Erythroblast (primary cell): ENCODE measurements around the gene SLC2A13.

Source experiments
- DNase-seq, 2 experiments: peaks; one replicate each; lab custom pipeline; 2025; lab: John Stamatoyannopoulos, UW
- GATA1 ChIP-seq: IDR thresholded peaks from 2 replicates; pipeline ENCODE4 v1.6.1; 2011; ENCODE audit warnings: low read depth, mild to moderate bottlenecking, control low read depth, low read length, moderate library complexity
- POLR2A ChIP-seq: IDR thresholded peaks from 2 replicates; pipeline ENCODE4 v1.6.1; 2011; ENCODE audit warnings: mild to moderate bottlenecking, low read length

Gene SLC2A13

GRCh38 chr12:39892146-39892545, 213.7 kb downstream of the SLC2A13 start:
- TF ChIP-seq GATA1 (no peak), POLR2A (no peak)

GRCh38 chr12:39887856-39888255, 218.0 kb downstream of the SLC2A13 start:
- no peak for DNase-seq
- TF ChIP-seq GATA1 = no peak
- no peak for TF ChIP-seq POLR2A

More at GRCh38 chr12:39892146-39892545, 213.7 kb downstream of the SLC2A13 start:
- DNase-seq = no peak

- TF ChIP-seq GATA1 = no peak
- no peak for TF ChIP-seq POLR2A
- DNase-seq = no peak
These were observed 219.8 kb downstream of the SLC2A13 start for GRCh38 chr12:39886106-39886505.

DNA sequence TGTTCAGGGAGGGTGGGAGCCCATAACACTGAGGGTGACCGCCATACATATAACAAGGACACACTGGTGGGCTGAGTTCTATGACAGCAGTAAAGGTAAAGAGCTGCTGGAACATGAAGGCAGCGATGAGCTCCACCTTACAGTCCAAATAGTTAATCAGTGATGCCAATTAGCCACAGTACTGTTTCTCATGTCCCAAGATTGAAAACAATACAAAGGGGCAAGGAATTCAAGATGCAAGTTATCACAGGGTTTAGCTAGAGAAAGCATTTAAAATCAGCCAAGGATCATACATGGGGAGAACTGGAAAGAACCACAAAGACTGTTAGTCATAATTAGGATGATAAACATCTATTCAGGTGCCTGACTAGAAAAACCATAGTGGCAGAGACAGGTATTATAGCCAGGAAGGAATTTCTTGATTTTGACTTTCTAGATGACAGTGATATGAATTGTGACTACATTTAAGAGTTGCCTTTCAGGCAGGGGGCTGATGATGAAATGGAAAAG, 221.2 kb downstream of the SLC2A13 start:
- DNase-seq = no peak
- TF ChIP-seq POLR2A (no peak), GATA1 (no peak)

GRCh38 chr12:39883411-39883810, 222.5 kb downstream of the SLC2A13 start:
- no peak for TF ChIP-seq GATA1
- TF ChIP-seq POLR2A = no peak
- DNase-seq = no peak

GRCh38 chr12:39878753-39879152, 227.1 kb downstream of the SLC2A13 start:
- TF ChIP-seq POLR2A = no peak
- TF ChIP-seq GATA1 = no peak
- DNase-seq = no peak

- TF ChIP-seq GATA1 = no peak
- TF ChIP-seq POLR2A = no peak
- no peak for DNase-seq
These were observed 230.2 kb downstream of the SLC2A13 start for GRCh38 chr12:39875721-39876120.

- no peak for TF ChIP-seq POLR2A
- no peak for TF ChIP-seq GATA1
- no peak for DNase-seq
These were observed 231.1 kb downstream of the SLC2A13 start for GRCh38 chr12:39874785-39875184.

DNA sequence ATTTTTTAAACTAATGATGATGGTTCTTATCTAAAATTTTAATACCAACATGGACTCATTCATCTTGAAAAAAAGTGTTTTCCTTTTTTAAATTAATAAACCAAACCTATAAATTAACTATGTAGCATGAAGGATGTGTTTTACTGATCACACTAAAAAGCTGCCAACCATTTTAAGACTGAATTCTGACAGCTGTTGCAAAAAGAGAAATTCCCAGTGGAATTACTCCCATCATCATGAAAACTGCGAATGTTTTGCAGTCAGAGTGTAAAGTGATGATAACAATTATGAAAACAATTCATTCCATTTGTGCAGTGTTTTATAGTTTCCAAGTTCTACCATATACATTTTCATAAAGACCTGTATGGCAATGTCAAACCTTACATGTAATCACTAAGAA, 232.8 kb downstream of the SLC2A13 start:
- TF ChIP-seq GATA1 = no peak
- no peak for TF ChIP-seq POLR2A

DNA sequence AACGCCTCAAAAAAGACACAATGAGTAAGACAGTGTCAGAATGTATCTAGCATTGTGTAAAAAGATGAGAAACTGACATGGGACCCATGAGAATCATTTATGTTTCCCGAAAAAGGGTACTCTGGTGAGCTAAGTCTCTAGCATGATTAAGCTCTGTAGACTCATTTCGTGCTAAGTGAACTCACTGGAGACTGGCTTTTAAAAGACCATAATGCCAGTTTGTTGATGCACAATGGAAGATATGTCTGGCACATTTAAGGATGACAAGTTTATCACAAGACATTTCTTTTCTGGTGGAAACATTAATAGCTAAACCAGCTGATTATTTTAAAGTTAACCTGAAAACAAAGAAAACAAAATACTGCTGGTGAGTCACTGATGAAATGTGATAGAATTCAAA, 233.5 kb downstream of the SLC2A13 start:
- no peak for DNase-seq
- TF ChIP-seq GATA1 (no peak), POLR2A (no peak)

More for the DNA sequence above, 232.8 kb downstream of the SLC2A13 start:
- no peak for DNase-seq

DNA sequence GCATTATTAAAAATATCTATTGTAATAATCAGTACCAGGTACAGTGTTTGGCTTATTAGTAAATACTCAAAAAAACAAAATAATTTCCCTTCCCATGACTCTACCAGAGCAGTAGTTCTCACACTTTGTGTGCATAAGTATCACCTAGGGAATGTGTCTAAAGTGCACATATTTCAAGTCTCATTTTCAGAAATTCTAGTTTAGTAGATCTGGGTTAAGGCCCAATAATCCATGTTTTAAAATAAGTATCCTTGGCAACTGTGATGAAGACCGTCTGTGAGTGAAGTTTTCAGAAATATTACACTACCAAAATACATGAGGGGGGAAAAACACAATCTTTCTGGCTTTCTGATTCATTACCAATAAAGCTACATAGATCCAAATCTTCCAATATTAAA, 237.6 kb downstream of the SLC2A13 start:
- DNase-seq = no peak
- TF ChIP-seq GATA1 = no peak
- TF ChIP-seq POLR2A = no peak

DNA sequence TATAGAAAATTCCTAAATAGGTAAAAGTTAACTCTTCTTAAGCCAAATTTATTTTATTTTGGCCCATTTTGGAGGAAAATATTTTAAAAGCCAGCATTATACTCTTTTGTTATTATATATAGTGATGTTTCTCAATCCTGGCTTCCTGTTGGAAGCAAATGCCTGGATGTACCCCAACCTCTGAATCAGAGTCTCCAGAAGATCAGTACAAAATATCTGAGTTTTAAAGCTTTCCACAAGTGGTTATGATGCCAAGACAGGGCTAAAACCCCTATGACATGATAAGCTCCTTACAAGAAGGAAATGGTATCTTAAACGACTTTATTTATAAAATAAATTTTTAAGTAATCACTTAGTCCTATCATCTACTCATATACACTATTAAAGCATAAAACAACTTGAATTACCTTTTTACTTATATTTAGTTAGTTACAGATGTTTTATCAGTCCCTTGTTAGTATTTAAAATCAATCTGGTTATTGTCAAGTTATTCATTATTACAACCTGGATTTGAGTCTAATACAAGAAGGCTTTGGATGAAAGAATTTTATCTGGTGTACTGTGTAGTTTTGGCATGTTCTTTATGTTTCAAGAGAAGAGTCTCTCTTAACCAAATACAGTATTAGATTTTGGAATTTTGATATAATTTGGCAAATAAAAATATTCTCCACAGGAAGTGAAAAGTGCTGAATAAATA, 238.1 kb downstream of the SLC2A13 start:
- no peak for DNase-seq
- TF ChIP-seq GATA1 (no peak), POLR2A (no peak)

GRCh38 chr12:39866135-39866534, 239.7 kb downstream of the SLC2A13 start:
- no peak for DNase-seq
- TF ChIP-seq GATA1 (no peak), POLR2A (no peak)

DNA sequence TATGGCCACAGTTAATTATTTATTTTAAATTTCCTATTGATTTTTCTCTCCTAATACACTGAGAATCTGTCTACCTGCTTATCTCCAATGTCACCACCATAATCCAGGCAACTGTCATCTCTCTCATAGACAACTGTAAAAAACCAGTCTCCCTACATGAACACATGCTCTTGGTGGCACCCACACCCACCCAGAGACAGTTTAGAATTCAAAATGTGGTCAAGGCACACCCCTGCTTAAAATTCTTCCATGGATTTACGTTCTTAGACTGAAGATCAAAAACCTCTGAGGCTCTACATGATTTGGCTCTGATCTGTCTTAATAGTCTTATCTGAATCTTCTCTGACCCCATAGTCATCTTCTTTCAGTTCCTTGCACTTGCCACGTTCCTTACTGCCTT, 245.2 kb downstream of the SLC2A13 start:
- TF ChIP-seq GATA1 (no peak), POLR2A (no peak)
- DNase-seq = no peak

DNA sequence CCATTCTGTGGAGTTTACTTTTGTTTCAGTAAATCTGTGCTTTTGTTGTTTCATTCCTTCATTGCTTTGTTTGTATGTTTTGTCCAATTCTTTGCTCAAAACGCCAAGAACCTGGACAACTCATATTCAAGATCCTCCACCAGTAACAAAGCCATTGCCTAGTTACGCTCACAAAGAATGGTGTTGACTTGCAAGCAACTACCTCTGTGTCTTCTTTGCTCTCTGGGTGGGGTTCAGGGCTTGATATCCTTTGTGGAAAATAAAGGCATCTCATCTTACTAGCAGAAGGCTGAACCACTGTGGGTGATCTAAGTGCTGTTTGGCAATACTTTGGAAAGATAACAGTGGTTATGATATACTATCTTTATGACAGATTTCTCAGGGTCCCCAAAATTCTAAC, 252.9 kb downstream of the SLC2A13 start:
- TF ChIP-seq POLR2A = no peak
- no peak for TF ChIP-seq GATA1
- no peak for DNase-seq
